NCI-H2196 treated with DMSO at 0.1 percent for 48 hours (cell line): ENCODE measurements around the gene NEK10.
"Not testable (repeated sequence)": the region's sequence is repeated elsewhere in the genome, so short reads cannot be mapped to it uniquely, and the experiment has no call there.

Source experiments
- DNase-seq: peaks from one replicate; lab custom pipeline; 2025; ENCODE audit not compliant: unreplicated experiment; lab: John Stamatoyannopoulos, UW

Gene NEK10

DNA sequence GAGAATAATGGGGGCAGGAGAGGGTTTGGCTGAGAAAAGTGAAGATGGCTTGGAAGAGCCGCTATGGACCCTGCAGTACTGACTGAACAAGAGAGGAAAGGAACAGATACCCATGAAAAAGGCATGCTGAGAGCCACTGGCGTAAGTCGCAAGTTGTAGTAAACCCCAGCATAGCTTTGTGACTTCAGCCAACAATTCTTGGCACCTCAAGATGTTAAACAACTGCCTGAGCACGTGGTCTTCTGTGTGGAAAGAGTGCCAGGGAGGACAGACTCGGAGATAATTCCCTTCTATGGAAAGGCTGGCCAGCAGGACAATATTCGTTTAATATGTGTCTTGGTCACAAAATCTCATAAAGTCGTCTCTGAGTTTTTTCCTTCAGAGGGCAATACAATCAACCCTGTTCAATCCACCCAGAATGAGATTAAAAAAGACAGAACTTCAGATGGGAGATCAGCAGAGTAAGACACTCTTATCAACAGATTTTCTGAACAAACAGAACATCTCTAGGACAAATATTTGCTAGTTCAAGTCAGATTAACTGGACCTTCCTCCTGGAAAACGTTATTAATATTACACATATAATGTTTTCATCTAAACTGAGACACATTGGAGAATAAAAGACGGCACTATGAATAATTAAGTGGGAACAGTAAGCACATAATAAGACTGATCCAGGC lies 49.2 kb downstream of the NEK10 start:
- DNase-seq = no peak

DNA sequence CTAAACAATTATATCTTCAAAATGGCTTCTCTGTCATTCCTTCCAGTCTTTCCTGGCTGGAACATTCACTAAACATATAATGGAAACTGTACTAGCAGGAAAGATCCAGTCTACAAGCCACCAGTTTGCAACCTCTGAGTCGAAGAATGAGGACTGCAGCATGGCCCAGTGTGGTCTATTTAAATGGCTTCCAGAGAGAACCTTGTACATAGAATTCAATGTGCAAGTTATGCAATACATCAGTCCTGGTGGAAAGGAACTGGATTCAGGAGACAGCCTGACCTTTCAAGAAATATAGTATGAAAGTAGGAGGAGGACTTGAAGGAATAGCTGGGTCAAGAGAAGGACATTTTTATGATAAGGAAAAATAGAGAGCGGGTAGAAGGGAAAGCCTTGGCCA lies 49.9 kb downstream of the NEK10 start:
- DNase-seq = no peak

DNA sequence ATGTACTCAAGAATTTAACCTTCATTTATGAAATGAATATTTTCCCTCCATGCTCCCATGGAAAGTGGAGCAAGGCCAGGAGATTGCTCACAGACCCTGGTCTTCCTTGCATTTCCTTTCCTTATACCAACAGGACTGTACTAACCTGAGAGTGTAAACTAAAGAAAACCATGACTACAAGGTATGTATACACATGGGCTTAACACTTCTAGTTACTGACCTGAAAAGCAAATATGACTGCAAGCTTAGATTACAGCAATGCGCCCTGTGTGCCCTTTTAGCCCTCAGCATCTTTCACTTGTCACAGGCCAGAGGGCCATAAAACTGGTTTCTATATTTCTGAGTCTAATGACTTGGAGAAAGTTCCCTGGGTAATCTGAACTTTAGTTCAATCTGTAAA lies 52.1 kb downstream of the NEK10 start:
- no peak for DNase-seq

DNA sequence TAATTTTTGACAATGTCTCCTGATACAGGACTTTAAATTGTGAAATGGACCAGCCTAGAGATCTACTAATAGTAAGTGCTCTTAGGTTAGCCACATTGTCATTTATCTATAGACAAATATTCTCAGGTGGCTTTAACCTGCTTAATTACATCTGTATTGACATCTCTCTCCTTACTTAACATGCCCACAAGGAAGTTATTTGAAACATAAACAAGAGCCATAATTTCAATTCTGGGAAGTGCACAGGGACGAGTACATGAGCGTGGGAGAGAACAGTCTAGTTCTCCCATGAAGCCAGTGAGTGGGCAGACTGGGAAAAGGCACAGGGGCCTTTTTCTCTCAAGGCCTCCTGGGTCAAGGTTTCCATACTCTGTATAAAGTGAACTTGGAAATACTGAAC lies 54.2 kb downstream of the NEK10 start:
- DNase-seq = no peak

DNA sequence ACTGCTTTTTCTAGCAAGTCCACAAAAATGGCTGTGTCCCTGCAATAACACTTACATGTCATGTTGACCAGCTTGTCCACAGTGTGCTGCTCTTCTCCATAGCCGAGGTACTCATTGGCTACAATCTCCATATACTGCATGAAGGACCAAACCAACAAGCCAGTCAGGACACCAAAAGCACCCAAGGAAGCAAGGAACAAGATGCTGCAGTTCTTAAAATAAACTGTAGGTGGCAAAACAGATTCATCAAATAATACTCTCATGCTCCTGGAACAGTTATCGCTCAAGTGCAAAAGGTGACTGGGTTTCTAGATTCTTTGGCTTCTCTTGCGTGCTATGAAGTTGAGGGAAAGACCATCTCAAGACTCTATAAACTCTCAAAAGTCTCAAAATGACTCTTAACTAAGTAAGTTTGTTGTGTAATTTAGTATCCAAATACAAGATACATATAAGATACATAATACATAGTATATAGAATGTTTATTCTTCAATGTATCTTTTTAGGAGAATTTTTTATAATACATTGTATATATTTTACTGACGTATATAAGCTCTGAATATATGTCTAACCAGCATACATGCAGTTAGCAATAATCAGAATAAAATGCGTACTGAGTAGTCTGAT lies 57.0 kb downstream of the NEK10 start:
- no peak for DNase-seq

DNA sequence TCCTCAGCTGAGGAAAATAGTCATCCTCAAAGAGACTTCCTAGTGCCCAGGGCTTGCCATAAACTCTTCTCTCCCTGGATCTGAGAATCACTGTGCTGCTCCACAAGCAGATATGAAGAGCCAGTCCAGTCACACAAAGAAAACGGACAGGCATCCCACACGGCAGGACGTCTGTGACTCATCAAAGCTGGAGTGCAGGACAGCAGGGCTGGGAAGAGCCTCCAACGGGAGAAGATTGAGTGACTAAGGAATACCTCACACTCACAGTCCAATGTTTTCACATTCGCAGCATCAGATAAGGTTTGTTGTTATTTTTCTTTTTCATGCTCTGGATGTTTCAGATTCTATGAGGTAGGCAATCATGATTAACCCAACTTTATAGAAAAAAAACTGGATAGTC lies 57.8 kb downstream of the NEK10 start:
- DNase-seq = no peak

DNA sequence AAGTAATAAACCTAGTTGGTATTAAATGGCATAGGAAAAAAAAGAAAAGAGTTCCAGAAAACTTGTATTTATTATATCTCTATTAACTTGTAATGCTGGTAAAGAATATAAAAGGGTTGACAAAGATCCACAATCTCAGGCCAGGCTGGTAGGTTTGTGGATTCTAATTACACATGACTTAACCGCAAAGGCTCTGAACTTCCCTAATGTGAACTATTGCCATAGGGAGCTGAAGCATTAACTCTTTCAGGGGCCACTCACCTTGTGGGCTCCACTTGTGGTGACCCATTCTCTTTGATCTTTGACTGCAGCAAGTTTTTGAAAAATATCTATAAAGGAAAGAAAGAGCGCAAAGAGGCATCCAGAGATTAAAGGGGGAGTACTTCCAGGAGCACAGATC lies 58.5 kb downstream of the NEK10 start:
- no peak for DNase-seq

DNA sequence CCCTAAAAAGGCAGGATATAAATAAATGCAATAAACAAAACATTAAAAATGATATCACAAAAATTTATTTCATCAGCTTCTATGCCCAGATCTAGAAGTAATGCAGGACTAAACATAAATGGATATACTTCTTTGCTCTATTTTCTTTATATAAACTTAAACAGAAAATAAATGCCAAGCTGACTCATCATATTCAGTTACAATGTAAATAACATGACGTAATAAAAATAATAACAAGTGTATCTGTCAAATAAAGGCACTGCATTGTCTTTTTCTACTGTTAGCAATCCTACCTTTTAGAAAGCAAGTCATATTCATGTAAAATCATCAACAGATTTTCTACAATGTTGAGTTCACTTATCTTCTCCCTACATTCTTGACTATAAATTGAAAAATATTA lies 61.6 kb downstream of the NEK10 start:
- DNase-seq = no peak

DNA sequence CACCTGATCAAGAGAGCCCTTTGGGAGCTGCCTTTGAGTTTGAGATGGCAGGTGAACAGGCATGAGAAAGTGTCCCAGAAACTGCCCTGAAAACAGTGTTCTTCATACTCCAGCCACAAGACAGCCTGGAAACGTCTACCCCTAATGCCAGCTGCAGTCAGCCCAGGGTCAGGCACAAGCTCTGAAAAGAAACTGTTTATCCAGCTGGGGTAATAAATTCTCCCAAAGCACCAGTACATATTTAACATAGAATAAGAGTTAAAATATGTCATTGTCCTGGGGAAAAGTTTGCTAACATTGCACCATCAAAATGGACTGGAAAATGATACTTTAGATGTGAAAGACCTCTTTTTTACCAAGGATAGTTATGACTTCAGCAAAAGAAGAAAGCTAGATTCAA lies 66.3 kb downstream of the NEK10 start:
- DNase-seq = no peak

DNA sequence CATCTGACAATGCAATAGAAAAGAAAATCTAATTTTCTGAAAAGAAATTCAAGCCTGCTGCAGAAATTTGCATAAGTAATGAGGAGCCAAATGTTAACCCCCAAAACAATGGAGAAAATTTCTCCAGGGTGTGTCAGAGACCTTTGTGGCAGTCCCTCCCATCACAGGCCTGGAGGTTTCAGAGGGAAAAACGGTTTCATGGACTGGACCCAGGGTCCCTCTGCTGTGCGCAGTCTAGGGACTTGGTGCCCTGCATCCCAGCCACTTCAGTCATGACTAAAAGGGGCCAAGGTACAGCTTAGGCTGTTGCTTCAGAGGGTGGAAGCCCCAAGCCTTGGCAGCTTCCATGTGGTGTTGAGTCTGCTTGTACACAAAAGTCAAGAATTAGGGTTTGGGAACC lies 70.2 kb downstream of the NEK10 start:
- DNase-seq = not testable (repeated sequence)

DNA sequence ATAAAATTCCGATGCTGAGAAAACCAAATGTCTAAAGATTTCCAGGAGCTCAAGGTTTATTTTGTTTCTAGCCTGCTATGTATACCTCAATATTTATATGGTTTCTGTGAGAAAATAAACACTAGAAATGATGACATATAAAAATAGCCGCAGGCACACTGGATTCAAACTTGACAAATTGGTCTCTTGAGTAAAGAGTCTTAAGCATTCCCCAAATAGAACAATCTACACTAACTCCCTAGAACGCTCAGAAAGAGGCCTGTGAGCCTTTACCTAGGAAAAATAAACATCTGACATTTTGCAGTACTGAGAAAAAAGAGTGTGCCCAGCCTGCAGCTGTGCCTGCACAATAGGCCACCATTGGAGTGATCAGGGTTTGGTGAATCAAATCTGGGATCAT lies 75.2 kb downstream of the NEK10 start:
- no peak for DNase-seq

DNA sequence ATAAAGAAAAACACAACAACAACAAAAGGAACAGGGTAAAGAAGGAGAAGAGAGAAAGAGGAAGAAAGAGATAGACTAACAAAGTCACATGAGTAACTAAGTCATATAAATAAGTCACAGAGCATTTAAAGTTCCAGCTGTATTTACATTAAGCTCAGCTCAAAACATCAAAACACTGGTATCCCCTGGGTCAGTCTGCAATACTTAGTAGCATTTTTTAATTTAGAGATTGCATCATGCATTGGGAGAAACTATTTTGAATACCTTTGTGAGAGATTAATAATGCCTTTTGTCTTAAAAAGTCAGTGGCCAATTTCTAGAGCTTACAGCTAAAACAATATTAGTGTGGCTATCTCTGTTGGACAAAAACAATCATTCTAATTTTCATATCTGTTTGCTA lies 78.4 kb downstream of the NEK10 start:
- DNase-seq = no peak

DNA sequence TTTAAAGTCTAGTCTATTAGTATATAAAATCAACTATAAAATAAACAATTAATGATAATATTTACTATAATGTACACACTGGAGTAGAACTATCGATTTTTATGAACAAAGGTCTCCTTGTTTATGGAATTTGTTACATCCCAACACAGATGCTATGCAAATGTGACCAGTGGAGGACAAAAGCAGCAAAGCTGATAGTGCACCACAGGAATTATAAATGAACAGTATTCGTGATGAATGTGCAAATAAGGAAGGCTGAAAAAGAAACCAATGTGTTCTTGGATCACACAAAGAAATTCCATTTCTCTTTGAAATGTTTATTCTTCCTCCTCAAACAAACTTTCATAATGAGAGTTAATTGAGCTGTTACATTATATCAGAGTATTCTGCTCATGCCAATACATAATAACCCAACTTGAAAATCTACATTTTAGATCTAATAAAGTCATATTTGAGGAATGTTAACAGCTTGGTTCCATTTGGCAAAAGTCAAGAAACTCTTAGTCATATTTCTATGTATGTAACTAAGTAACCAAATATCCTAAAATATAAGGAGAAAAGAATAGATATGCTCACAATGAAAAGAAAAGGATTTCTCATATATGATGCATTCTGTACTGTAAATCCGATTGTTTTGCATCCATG lies 79.3 kb downstream of the NEK10 start:
- no peak for DNase-seq

DNA sequence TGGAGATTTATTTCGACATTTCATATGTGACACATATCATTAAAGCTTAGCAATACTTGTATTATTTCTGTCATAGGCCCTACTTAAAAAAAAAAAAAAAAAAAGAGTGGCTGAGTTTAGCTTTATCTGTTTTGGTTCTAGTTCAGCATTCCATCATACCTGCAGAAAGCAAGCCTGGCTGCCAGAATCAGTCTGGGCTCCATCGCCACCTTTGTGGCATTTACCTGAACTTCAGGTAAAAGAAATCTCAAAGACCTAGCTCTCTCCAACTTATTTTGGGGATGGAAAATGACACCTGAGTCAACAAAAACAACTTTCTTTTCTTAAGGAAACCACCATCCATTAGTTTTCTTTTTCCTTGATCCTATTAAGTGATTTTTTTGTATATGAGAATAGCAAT lies 82.1 kb downstream of the NEK10 start:
- no peak for DNase-seq

DNA sequence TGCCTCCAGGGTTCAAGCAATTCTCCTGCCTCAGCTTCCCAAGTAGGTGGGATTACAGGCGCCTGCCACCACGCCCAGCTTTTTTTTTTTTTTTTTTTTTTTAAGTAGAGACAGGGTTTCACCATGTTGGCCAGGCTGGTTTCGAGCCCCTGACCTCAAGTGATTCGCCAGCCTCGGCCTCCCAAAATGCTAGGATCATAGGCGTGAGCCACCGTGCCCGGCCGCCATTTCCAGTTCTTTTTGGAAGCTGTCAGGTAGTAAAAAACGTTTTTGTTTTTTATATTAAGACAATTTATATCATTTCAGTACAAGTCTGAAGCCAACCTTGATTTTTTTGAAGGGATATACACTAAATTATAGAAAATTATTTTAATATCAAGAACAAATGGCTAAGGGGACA lies 82.7 kb downstream of the NEK10 start:
- not testable (repeated sequence) for DNase-seq

DNA sequence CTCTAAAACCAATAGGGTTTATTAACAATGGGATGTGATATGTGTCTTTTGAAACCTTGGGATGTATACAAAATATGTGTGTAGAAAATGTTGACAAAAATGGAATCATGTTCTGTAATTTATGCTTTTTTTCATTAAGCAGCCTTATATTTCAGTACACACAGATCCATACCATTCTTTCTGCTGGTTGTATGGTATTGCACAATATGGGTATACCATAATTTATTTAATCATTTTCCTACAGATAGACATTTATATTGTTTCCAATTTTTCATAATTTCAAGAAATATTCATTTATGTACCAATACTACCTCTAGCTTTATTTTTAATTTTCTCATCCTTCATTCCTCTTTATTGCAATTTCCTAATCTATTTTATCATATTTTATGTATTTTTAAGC lies 83.5 kb downstream of the NEK10 start:
- DNase-seq = no peak

DNA sequence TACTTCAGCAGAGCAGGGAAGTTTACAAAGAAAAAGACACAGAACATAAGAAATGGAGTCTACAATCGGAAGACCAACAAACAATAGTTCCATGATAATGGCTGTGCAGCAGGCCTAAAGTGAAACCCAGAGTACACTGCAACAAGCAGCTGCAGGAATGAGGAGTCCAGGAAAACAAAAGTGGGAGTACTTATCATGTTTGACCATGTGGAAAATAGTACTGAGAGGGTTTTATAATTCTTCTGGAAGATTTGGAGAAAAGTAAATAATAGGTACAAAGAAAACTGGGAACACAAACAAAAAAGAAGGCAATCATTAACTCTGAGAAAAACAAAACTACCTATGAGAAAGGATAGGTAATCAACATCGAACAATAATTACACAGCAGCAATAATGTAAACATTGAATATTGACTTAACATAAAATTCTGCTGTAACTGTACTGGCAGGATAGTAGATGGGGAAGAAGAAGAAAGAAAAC lies 87.5 kb downstream of the NEK10 start:
- no peak for DNase-seq

DNA sequence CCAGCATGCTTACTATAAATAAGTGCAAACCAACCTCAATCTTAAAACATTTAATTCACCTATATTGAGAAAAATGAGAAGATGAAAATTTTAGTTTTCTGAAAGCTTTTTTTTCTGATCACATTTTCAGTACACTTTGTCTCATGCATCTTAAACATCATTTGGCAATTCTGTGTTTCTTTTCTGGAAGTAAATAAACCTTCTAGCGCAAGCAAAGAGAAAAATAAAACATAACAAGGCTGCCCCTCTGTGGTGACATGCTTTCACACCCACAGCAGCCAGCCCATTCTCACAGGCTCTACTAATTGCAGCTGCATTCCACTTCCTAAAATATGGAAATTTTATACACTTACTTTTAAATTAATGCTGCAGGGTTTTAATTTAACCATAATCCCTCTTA lies 90.1 kb downstream of the NEK10 start:
- no peak for DNase-seq

DNA sequence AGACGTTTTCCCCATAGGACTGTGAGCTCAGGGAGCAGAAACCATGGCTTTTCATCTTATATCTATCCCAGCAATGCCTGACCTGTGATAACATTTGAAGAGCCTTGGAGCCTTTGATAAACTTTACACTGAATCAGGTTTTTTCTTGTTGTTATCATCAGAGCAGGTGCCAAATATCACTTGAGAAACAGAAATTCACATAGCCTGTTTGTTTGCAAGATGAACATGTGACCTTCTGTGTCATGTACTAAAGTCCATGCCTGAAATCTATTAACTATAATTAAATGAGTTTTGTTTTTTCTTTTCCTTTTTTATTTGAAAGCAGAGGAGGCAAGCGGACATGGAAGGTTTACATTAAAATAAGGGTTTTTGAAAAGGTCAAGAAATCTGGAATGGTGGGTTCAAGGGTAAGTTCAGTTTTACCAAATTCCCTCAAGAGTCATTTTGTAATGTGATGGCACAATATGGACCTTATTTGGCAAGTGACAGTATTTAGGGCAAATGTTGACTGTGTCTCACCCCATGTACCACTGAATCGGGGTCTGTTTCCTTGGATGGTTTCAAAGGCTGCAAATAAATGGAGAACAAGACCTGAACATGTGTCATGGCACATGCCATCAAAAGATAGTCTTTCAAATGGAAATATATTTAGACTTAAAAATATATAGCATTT lies 90.7 kb downstream of the NEK10 start:
- no peak for DNase-seq

DNA sequence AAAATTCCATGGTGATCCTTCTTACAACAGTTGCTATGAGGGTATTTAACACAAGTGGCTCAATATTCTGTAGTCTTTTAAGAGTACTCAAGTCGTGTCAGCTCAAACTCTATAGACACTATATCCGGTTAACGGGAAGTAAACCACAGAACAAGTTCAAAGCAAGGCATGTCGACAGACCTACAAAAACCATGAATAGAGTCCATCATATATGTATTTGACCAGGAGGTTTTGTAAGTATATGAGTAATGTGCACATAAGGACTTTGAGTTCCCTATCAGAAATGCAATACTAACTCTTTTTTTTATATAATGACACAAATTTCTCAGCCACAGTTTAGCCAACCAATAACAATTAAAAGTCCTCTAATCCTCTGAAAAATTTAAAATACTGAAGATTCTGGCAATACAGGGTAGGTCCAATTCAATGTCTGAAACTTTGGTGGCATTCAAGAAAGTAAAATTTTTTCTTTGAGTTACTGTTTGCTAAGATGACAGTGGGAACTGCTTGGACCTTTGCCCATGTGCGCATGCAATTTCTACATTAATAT lies 93.7 kb downstream of the NEK10 start:
- no peak for DNase-seq

DNA sequence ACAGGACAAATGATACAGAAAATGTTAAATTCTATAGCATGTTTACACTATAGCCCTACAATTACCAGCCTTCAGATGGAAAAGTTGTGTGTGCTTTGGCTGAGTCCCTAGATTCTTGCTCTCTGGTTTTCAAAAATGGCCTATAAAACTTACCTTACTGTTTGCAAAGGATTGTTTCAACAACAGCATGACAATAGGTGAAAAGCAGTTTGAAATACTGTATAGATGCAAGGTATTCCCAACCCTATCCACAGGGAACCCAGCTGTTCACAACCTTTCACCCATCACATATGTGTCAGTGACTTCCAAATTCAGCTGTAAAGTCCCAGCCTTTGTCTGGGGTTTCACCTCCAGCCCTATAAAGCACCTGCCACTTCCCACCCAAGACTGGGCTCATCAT lies 97.3 kb downstream of the NEK10 start:
- no peak for DNase-seq

DNA sequence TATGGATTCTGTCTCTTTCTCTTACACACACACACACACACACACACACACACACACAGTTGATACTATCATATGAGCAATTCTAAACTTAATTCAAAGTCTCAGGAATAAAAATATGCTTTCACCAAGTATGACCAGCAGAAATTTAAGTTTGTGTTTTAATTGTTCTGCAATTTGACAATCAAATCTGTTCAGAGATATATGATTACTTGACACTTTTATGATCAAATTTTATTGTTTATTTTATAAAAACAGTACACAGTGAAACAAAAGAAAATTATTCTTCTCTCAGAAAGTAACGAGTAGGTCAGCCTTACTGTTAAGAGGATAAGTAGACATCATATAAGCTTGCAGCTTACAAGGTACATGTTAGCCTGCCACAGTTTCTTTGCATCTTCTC lies 114.3 kb downstream of the NEK10 start:
- DNase-seq = no peak
